Activated T-helper 1 cell treated with Interleukin-2 at 50 U/mL for 16 hours (primary cell): ENCODE results near the gene PRKRA.
"Not testable (repeated sequence)": the region's sequence is repeated elsewhere in the genome, so short reads cannot be mapped to it uniquely, and the experiment has no call there.

Experiments used
- DNase-seq: peaks from one replicate; pipeline ENCODE4 v3.0.0-alpha.2; 2020; ENCODE audit warnings: low read depth

The PRKRA gene

DNA sequence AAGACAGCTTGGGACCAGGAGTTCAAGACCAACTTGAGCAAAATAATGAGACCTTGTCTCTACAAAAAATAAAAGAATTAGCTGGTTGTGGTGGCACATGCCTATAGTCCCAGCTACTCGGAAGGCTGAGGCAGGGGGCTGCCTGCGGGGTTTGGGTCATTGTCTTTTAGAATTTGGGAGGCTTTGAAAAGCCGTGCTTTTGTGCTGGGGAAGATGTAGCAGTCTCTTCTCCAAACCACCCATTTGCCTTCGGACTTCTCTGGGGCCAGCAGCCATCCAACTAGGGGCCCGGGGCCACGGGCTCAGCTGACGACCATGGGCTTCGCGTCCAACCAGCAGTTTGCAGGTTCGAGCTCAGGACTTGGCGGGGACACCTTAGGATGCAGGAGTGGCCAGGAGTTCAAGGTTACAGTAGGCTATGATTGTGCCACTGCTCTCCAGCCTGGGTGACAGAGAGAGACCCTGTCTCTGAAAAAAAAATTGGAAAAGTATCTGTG is 6.5 kb upstream of the PRKRA start:
- DNase-seq, result no peak

- no peak for DNase-seq
Measured at GRCh38 chr2:178455947-178456346, 5.0 kb upstream of the PRKRA start.

- no peak for DNase-seq
Measured at GRCh38 chr2:178452870-178453269, 1.9 kb upstream of the PRKRA start.

GRCh38 chr2:178452334-178452733 is 1.4 kb upstream of the PRKRA start:
- DNase-seq, result no peak

- peak; percentile 71 for DNase-seq
Measured at GRCh38 chr2:178450524-178450773, 526 bp downstream of the PRKRA start.

DNA sequence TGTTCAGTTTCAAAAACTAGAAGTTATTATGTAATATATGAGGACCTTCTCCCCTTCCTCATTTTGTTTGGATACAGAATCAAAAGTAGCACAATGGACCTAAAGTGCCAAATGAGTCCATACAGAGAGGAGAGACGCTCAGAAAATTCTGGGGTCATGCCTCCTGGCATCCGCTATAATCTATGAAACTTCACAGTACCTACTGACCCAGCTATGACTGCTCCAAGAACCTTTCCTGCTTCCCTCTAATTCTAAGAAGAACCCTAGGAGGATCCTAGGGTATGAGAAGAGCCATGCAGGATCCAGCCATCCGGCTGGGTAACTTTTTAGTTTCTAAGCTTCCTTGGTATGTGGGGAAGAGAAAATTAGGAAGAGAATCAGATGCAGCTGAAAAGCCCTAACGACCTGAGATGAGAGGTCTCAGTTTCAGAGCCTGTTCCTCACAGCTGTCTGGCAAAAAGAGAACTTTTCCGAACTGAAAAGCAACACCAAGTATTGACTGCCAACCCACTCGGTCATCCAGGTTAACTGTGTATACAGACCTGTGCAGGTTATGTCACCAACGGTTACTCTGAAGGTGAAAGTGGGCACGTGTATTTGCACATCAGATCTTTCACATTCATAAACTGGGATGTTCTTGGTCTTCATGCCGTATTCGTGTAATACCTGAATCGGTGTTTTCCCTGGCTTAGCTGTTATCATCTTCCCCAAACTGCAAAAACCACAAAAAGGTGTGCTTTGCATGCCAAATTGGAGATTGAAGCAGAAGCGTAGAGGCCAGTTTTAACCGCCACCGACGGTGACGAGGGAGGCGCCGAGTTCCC is 1.1 kb downstream of the PRKRA start:
- DNase-seq, result no peak

DNA sequence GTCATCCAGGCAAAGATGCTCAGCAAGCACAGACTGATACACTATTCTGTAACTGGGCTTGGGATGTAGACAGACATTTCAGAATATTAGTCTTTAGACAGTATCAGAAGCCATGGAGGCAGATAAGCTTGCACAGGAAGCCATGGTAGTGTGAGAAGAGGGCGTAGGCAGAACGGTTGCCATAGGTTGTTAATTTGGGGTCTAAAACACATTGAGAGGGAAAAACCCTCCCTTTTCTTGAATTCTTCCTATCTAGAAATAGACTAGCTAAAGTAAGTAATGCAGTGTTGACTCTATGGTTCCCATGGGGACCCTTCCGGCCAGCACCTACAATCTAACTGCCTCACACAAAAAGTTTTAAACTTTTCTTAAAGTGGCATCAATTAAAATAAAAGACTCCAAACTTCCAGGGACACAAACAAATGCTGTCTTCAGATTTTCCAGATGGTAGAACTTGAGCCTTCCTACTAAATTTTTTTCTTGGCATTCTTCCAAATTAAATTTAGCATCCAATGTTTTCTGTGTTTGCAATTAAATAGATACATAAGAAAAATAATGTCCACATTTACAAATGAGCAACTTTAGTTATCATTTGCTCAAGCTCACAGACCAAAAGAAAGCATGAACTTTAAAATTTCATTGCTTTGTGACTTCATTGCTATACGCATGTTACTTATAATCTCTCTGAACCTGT is 1.9 kb downstream of the PRKRA start:
- no peak for DNase-seq

GRCh38 chr2:178441426-178441825 is 9.5 kb downstream of the PRKRA start:
- no peak for DNase-seq

DNA sequence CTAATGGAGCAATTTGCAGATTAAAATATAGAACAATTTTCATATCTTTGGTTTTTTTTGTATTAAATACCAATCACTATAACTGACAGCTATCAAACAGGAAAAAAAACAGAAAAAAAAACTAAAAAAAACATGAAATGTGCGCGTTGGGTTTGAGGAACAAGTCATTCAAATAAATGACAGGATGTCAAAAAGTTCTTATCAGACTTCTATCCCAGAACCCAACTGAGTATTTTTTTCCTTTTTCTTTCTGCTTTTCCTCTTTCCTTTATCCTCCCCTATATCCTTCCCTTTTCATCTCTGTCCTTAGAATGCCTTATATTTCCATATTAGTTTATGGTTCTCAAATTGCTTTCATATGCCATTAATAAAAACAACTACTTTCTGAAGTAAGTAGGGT is 14.3 kb downstream of the PRKRA start:
- no peak for DNase-seq

DNA sequence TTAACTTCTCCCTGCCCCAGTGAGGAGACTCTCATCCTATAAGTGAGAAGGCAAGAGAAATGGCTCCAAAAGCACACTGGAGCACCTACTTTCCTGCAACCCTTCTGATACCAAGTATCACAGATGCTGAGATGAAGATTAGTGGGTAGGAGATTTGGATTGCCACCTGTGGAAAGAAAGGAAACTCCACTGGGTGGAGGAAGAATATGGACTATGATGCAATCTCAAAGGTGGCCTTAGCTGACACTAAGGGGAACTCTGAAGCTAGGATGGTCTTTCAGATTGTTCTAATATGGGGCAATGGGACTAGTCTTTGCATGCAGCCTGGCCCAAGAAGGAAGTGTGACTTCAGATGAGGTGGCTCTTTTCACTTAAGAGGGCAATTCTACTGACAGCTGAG is 21.6 kb downstream of the PRKRA start:
- DNase-seq, result no peak

DNA sequence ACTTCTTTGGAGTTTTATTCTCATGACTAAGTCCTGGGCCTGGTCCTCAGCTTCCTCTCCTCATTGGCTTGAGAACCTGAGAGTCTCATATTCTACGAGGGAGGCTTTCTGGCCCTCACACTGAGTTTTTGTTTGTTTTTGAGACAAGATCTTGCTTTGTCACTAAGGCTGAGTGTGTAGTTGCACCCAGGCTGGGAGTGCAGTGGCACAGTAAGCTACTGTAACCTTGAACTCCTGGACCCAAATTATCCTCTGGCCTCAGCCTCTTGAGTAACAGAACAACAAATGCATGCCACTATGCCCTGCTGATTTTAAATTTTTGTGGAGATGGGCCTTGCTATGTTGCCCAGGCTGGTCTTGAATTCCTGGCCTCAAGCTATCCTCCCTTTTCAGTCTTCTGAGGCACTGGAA is 22.6 kb downstream of the PRKRA start:
- no peak for DNase-seq

- DNase-seq, result no peak
Measured at GRCh38 chr2:178427458-178427857, 23.5 kb downstream of the PRKRA start.

- no peak for DNase-seq
Measured at GRCh38 chr2:178426388-178426787, 24.6 kb downstream of the PRKRA start.

DNA sequence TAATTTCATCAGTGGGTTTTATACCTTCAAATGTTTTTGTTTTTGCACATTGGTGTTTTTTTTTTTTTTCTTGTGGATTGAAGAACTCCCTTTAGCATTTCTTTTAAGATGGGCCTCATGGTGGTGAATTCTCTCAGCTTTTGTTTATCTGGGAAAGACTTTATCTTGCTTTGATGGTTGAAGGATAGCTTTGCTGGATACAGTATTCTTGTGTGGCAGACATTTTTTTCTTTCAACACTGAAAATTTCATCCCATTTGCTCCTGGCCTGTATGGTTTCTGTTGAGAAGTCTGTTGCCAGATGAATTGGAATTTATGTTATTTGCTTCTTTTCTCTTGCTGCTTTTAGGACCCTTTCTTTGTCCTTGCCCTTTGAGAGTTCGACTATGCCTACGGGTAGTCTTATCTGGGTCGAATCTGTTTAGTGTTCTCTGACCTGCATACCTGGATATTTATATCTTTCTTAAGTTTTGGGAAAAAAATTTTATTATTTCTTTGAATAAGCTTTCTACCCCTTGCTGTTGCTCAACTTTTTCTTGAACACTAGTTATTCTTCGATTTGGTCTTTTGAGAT is 25.6 kb downstream of the PRKRA start:
- no peak for DNase-seq

DNA sequence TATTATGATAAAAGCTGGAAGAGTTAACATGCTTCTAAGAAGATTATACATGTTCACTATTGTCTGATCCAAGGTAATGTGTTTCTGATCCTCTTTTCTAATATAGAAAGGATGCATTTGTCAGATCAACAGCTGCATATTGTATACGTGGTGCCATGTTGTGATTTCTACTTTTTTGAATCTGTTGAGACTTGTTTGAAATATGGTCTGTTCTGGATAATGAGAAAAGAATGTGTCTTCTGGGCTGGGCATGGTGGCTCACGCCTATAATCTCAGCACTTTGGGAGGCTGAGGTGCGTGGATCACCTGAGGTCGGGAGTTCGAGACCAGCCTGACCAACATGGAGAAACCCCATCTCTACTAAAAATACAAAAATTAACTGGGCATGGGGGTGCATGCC is 27.2 kb downstream of the PRKRA start:
- not testable (repeated sequence) for DNase-seq

DNA sequence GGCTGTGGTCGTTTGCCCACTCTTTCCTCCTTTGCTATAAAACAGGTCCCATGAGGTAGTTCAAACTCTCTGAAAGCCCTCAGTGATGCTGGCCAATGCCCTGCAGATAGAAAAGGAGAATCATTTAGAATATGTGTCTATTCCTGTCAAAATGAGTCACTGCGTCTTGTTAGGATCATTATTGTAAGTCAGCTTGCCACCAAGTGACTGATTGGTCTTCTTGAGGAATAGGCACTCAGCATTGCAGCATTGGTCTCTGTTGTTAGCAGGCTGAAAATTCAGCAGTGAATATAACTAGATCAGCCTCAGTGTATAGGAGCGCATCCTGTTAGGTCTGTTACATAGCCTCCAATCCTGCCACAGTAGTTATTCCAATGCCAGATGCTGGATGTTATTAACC is 28.9 kb downstream of the PRKRA start:
- no peak for DNase-seq

DNA sequence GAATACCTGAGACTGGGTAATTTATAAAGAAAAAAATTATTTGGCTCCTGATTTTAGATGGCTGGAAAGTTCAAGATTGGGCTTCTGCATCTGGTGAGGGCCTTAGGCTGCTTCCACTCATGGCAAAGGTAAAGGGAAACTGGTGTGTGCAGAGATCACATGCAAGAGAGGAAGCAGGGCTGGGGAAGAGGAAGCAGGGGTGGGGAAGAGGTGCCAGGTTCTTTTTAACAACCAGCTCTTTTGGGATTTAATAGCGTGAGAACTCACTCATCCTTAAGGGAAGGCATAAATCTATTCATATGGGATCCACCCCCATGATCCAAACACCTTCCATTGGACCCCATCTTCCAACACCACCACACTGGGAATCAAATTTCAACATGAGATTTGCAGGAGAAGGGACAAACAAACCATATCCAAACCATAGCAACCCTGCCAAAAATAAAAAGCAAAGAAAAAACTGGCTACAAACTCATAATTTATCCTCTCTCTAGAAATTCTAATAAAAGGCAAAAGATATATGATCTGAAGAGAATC is 30.4 kb downstream of the PRKRA start:
- DNase-seq, result no peak

DNA sequence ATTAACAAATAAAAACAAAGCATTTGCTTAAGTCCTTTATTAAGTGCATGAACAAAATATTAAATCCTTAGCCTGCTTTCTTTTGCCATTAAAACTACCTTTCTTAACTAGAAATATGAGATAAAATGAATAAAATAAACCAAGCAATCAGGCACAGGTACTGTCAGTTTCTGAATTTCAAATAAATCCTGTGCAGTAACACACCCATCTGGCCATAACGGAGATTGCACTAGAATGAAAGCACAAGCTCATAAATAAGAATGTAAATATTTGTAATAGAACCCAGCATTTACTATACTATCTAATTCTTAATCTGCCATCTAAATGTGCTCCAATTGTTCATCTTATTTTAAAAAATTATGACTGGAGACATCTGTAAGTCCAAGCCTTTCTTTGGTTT is 31.9 kb downstream of the PRKRA start:
- no peak for DNase-seq

DNA sequence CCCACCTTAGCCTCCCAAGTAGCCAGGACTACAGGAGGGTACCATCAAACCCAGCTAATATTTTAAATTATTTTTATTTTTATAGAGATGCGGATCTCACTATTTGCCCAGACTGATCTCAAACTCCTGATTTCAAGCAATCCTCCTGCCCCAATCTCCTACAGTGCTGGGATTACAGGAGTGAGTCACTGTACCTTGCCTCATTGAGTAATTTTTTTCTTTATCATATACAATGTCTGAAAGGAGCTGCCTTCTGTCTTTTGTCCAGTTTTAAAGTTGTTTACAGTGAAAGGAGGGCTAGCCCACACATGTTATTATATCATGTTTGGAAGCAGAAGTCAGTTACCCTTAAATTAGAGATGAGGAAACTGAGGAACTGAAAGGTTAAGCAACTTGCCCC is 32.5 kb downstream of the PRKRA start:
- no peak for DNase-seq

DNA sequence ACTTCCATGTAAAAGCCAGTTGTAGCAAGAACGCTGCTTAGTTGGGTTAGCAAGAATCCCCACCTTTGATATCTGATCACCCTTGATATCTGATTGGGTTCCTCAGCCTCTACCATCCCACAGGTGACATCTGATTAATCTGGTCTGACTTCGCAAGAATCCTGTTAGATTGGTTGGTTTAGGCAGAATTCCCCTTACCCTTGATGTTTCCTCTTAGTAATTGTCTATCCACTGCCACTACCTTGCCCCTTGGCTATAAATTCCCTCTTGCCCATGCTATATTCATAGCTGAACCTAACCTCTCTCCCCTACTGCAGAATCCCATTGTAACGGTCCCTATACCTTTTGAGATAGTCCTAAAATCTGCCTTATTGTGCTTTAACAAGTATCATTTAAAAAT is 33.1 kb downstream of the PRKRA start:
- DNase-seq, result no peak

- DNase-seq, result no peak
Measured at GRCh38 chr2:178415979-178416378, 35.0 kb downstream of the PRKRA start.

DNA sequence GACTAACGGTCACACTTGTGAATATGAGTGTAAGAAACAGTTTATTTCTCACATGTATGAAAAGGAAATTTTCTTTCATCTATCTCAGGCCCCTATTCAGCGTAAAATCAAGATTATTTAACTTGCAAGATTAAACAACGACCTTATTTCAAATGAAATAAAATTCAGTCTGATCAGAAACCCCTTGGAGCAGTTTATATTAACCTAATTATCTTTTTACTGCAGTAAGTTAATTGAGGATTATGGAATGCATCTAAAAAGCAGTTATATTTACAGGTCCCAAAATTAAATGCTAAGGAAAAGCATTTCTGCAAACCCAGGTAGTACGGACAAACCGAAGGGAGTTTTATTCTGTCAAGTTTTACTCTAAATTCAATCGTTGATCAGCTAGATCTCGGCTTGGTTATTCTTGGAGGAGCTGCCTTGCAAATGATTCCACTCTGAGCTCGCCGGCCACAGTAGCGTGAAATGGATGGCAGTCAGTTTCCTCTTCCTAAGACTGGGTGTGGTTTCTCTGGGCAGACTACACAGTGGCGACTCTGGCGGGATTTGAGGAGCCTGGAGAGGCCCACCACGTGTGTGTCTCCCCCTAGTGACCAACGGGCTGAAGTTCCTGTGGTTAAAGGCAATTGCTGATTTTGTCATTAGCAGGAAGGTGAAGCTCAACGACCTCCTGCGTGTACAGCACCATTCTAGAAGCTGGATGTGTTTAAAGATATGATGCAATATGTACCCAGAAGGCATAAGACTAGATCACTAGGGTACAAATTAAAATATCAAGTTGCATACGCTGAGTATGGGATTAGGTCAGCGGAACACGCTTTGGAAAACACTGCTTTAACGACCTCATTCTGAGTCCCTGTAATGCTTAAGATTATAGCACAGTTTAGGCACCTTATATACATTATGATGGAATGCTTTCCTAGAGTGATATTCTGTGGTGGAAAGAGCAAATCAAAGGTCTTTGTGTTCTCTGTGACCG is 36.4 kb downstream of the PRKRA start:
- DNase-seq, result peak; percentile 47
